ENCODE results near the gene NPNT.

The NPNT gene

DNA sequence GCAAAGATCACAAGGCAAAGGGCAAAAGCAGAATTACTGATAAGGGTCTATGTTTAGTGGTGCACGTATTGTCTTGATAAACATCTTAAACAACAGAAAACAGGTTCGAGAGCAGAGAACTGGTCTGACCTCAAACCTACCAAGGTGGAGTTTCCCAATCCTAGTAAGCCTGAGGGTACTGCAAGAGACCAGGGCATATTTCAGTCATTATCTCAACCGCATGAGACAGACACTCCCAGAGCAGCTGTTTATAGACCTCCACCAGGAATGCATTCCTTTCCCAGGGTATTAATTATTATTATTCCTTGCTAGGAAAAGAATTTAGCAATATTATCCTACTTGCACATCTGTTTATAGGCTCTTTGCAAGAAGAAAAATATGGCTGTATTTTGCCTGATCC is 51.5 kb downstream of the NPNT start:
- H3K36me3 ChIP-seq (ENCODE audit: insufficient read depth, low read length) = no peaks in the 10 kb centered on the region
- no peaks in the 10 kb centered on the region for H3K4me1 ChIP-seq (ENCODE audit: insufficient read depth, low read length, severe bottlenecking)
- H3K4me3 ChIP-seq (ENCODE audit: low read depth, low read length, poor library complexity, severe bottlenecking) = no peak overlapping the region
- H3K9me3 ChIP-seq (ENCODE audit: low read length) = no peaks in the 10 kb centered on the region
- H3K27me3 ChIP-seq (ENCODE audit: insufficient read depth, low read length) = no peaks in the 10 kb centered on the region
- H3K27ac ChIP-seq (ENCODE audit: low read depth, low read length, poor library complexity, severe bottlenecking) = no peak overlapping the region
- no peak overlapping the region for H3K4me2 ChIP-seq (ENCODE audit: low read length)
- no peaks in the 10 kb centered on the region for H3K9me2 ChIP-seq (ENCODE audit: low read depth, low read length)
- no peaks in the 10 kb centered on the region for H3F3A ChIP-seq (ENCODE audit: insufficient read depth, low read length)
- H3K79me2 ChIP-seq (ENCODE audit: insufficient read depth, low read length) = no peaks in the 10 kb centered on the region
- no peak overlapping the region for H2AFZ ChIP-seq (ENCODE audit: low read length)
- no peak overlapping the region for H3K9ac ChIP-seq (ENCODE audit: low read length)
- H4K20me1 ChIP-seq (ENCODE audit: insufficient read depth, low read length) = no peaks in the 10 kb centered on the region
- TF ChIP-seq EZH2 (IDR thresholded peaks at IDR 0.05; ENCODE audit: borderline replicate concordance, low read length) = no peak
- TF ChIP-seq, protein P1, sequence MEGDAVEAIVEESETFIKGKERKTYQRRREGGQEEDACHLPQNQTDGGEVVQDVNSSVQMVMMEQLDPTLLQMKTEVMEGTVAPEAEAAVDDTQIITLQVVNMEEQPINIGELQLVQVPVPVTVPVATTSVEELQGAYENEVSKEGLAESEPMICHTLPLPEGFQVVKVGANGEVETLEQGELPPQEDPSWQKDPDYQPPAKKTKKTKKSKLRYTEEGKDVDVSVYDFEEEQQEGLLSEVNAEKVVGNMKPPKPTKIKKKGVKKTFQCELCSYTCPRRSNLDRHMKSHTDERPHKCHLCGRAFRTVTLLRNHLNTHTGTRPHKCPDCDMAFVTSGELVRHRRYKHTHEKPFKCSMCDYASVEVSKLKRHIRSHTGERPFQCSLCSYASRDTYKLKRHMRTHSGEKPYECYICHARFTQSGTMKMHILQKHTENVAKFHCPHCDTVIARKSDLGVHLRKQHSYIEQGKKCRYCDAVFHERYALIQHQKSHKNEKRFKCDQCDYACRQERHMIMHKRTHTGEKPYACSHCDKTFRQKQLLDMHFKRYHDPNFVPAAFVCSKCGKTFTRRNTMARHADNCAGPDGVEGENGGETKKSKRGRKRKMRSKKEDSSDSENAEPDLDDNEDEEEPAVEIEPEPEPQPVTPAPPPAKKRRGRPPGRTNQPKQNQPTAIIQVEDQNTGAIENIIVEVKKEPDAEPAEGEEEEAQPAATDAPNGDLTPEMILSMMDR (IDR thresholded peaks at IDR 0.05; ENCODE audit: low read length) = no peak

DNA sequence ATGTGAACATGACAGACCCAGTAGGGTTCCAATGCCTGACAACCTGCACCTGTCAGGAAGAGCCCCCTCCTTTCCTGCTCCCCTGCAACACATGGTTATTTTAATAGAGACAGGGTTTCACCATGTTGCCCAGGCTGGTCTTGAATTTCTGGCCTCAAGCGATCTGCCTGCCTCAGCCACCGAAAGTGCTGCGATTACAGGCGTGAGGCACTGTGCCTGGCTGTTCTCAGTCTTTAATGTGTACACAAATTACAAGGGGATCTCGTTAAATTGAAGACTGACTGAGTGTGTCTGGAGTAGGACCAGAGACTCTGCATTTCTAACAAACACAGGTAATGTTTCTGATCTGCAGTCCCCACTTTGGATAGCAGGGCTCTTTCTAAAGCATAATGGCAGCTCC is 55.4 kb downstream of the NPNT start:
- Histone ChIP-seq H3K27ac (ENCODE audit: low read depth, low read length, poor library complexity, severe bottlenecking) (no peak overlapping the region), H3K4me3 (ENCODE audit: low read depth, low read length, poor library complexity, severe bottlenecking) (no peak overlapping the region), H3K4me2 (ENCODE audit: low read length) (no peak overlapping the region), H4K20me1 (ENCODE audit: insufficient read depth, low read length) (no peaks in the 10 kb centered on the region), H3F3A (ENCODE audit: insufficient read depth, low read length) (no peaks in the 10 kb centered on the region), H3K9me3 (ENCODE audit: low read length) (no peaks in the 10 kb centered on the region), H3K9ac (ENCODE audit: low read length) (no peak overlapping the region), H3K79me2 (ENCODE audit: insufficient read depth, low read length) (no peaks in the 10 kb centered on the region), H3K4me1 (ENCODE audit: insufficient read depth, low read length, severe bottlenecking) (no peaks in the 10 kb centered on the region), H2AFZ (ENCODE audit: low read length) (no peak overlapping the region), H3K9me2 (ENCODE audit: low read depth, low read length) (no peaks in the 10 kb centered on the region), H3K27me3 (ENCODE audit: insufficient read depth, low read length) (no peaks in the 10 kb centered on the region), H3K36me3 (ENCODE audit: insufficient read depth, low read length) (no peaks in the 10 kb centered on the region)
- TF ChIP-seq EZH2 (IDR thresholded peaks at IDR 0.05; ENCODE audit: borderline replicate concordance, low read length) = no peak

DNA sequence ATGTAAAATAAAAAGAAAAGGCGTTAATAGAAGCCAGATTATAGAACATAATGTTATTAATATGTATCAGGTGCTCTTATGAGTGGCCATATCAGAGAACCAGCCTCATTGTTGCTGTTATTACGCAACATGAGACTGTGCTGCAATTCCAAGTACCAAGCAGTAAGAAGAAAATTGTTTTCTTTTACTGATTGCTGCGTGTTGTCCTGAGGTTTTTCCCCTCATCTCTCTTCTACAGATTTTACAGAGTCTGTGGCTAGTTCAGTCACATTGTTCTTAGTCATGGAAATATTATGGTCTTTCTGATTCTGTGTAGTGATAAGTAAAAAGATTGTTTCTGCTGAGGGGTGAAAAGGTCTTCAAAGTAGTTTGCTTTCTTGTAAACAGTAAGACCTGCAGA is 55.9 kb downstream of the NPNT start:
- Histone ChIP-seq H3K36me3 (ENCODE audit: insufficient read depth, low read length) (no peaks in the 10 kb centered on the region), H3K27me3 (ENCODE audit: insufficient read depth, low read length) (no peaks in the 10 kb centered on the region), H3K4me1 (ENCODE audit: insufficient read depth, low read length, severe bottlenecking) (no peaks in the 10 kb centered on the region), H3K27ac (ENCODE audit: low read depth, low read length, poor library complexity, severe bottlenecking) (no peak overlapping the region), H3K79me2 (ENCODE audit: insufficient read depth, low read length) (no peaks in the 10 kb centered on the region), H3K4me2 (ENCODE audit: low read length) (no peak overlapping the region), H3K9me2 (ENCODE audit: low read depth, low read length) (no peaks in the 10 kb centered on the region), H4K20me1 (ENCODE audit: insufficient read depth, low read length) (no peaks in the 10 kb centered on the region), H3K9me3 (ENCODE audit: low read length) (no peaks in the 10 kb centered on the region), H3F3A (ENCODE audit: insufficient read depth, low read length) (no peaks in the 10 kb centered on the region), H2AFZ (ENCODE audit: low read length) (no peak overlapping the region), H3K4me3 (ENCODE audit: low read depth, low read length, poor library complexity, severe bottlenecking) (no peak overlapping the region), H3K9ac (ENCODE audit: low read length) (no peak overlapping the region)
- TF ChIP-seq EZH2 (IDR thresholded peaks at IDR 0.05; ENCODE audit: borderline replicate concordance, low read length) = no peak
- TF ChIP-seq, protein P1 (IDR thresholded peaks at IDR 0.05; ENCODE audit: low read length) = no peak

DNA sequence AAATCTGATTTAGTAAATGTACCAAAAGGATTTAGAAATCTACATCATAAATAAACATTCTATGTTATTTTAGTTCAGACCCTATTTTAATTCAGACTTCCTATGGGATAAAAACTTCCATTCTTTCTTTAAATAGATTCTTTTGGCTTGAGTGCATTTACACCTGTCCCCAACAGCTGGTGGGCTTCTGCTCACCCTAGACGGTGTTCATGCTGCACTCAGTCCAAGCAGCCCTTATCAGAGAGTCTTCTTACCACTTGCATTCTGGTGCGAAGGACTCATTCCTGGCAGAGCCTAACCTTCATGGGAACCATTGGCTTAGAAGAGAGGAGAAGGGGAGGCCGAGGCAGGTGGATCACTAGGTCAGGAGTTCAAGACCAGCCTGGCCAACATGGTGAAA is 57.3 kb downstream of the NPNT start:
- H3K9me2 ChIP-seq (ENCODE audit: low read depth, low read length) = no peaks in the 10 kb centered on the region
- H3K9me3 ChIP-seq (ENCODE audit: low read length) = no peaks in the 10 kb centered on the region
- no peak overlapping the region for H3K27ac ChIP-seq (ENCODE audit: low read depth, low read length, poor library complexity, severe bottlenecking)
- TF ChIP-seq EZH2 (IDR thresholded peaks at IDR 0.05; ENCODE audit: borderline replicate concordance, low read length) = no peak
- TF ChIP-seq, protein P1 (IDR thresholded peaks at IDR 0.05; ENCODE audit: low read length) = no peak
- no peaks in the 10 kb centered on the region for H3K79me2 ChIP-seq (ENCODE audit: insufficient read depth, low read length)
- H4K20me1 ChIP-seq (ENCODE audit: insufficient read depth, low read length) = no peaks in the 10 kb centered on the region
- no peaks in the 10 kb centered on the region for H3F3A ChIP-seq (ENCODE audit: insufficient read depth, low read length)
- H3K4me1 ChIP-seq (ENCODE audit: insufficient read depth, low read length, severe bottlenecking) = no peaks in the 10 kb centered on the region
- no peak overlapping the region for H3K9ac ChIP-seq (ENCODE audit: low read length)
- H3K27me3 ChIP-seq (ENCODE audit: insufficient read depth, low read length) = no peaks in the 10 kb centered on the region
- H3K4me2 ChIP-seq (ENCODE audit: low read length) = no peak overlapping the region
- no peaks in the 10 kb centered on the region for H3K36me3 ChIP-seq (ENCODE audit: insufficient read depth, low read length)
- no peak overlapping the region for H3K4me3 ChIP-seq (ENCODE audit: low read depth, low read length, poor library complexity, severe bottlenecking)
- H2AFZ ChIP-seq (ENCODE audit: low read length) = no peak overlapping the region
